Measurements from ENCODE around the gene SLC4A4.
A peak's percentile ranks its signal among the peaks of the same experiment; 100 is the strongest.

SLC4A4 gene

DNA sequence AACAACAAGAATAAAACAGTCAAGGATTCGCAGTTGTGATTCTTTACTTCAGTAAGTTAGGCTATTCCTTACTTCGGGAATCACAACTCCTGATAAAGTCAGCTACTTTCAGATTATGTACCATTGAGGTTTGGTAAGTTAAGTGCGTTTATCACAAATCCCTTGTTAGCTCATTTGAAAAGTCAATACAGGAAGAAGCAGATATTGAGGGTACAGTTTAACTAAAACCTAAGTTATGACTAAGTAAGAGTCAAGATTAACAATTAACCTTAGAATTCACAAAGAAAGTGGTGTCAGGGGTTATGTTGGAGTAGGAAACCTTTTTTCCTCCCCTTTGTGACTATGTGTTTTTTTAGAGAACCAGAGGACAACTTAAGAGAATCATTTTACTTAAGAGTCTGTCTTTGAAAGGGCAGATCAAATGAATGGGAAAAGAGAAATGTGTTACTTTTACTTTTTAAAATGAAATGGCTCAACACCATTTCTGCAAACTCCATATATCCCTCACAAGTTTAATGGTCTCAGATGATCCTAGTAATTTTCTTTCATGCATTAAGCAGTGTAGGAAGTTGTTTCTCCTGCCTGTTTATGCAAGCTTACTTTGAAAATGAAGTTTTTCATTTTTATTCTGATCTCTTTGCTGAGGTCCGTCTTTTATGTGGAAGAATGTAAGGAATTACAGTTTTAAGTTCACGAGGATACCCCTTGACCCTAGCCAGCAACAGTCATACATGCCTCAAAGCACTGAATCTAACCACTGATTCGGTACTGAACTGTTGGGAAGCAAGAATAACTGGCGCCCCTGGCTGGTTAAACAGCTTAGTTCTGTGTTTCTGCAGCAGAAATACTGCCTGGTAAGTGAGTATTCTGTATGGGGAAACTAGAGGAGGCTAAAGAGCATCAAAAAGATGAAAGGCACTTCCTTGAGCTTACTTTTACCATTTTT, 211.7 kb downstream of the SLC4A4 start:
- DNase-seq, result no peak

- no peak for DNase-seq
These were observed 214.8 kb downstream of the SLC4A4 start for GRCh38 chr4:71553605-71554004.

GRCh38 chr4:71554025-71554424, 215.2 kb downstream of the SLC4A4 start:
- DNase-seq, result no peak

- no peak for DNase-seq
These were observed 219.4 kb downstream of the SLC4A4 start for GRCh38 chr4:71558248-71558647.

DNA sequence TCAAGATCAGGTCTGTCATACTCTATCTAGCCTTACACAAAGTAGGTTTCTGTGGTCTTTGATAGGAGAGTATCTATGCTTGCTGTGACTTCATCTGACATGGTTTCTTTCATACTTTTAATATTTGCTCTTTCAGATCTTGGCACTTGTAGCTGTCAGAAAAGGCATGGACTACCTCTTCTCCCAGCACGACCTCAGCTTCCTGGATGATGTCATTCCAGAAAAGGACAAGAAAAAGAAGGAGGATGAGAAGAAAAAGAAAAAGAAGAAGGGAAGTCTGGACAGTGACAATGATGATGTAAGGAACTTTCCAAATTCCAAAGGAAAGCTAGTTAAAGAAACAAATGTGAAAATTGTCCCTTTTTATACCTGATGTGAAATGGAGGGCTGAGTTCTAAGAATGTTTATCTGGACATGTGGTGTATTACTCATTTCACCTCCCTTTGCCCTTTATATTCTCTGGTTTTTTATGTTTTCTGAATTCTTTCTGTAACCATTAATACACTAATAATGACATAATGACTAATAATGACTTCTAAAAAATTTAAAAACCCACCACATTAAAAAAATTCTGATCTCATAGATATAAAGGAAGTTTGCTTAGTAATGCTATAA, 221.2 kb downstream of the SLC4A4 start:
- no peak for DNase-seq

DNA sequence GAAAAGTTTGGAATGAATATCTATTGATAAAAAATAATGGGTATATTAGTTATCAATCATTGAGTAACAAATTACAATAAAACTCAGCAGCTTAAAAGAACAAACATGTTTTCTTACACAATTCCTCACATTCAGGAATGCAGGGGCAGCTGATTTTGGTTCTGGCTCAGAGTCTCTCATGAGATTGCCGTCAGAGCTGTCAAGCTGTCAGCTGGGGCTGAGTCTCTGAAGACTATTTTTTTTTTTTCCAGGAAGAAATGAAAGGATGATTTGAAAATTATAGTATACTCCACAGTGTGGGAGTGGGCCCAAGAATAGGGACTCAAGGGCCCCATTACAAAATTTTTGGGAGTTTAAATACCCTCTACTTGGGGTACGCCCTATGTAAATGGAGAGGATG, 226.0 kb downstream of the SLC4A4 start:
- DNase-seq, result no peak

- DNase-seq, result no peak
These were observed 228.0 kb downstream of the SLC4A4 start for GRCh38 chr4:71566856-71567255.

DNA sequence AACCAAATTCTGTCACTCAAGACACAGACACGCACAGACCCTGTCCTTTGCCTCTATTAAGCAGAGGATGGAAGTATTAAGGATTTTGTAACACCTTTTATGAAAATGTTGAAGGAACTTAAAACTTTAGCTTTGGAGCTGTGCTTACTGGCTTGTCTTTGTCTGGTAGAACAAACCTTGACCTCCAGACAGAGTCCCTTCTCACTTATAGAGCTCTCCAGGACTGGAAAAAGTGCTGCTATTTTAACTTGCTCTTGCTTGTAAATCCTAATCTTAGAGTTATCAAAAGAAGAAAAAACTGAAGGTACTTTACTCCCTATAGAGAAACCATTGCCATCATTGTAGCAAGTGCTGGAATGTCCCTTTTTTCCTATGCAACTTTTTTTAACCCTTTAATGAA, 229.3 kb downstream of the SLC4A4 start:
- no peak for DNase-seq

GRCh38 chr4:71570492-71570891, 231.7 kb downstream of the SLC4A4 start:
- DNase-seq, result no peak

DNA sequence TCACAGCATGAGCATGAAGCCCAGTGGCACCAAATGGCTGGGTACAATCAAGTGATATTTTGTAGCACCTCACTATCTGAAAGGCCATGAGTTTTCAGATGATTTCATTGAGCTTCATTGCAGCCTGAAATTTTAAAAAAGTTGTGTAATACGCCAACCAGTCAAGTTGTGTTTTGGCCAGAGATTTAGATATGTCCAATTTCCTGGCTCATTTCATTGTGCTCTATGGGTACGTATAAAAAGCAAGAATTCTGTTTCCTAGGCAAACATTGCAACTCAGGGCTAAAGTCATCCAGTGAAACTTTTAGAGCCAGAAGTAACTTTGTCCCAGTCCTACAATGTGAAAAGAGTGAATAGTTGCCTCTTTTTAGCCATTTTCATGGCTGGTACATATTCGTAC, 232.5 kb downstream of the SLC4A4 start:
- DNase-seq, result no peak

DNA sequence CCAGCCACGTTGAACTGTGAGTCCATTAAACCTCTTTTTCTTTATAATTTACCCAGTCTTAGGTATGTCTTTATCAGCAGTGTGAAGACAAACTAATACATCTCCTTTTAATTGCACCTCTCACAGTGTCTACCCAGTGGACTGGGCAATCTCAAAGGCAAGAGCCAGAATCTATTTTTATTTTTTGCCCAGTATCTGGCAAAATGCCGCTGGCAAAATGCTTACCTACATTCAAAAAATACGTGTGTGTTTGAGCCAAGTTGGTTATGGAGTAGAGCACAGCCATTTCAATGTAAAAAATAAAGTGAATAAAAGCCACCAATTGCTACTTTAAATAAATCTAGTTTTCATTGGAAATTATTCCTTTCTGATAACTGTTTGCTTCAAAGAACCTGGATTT, 245.2 kb downstream of the SLC4A4 start:
- DNase-seq, result no peak

- DNase-seq, result no peak
These were observed 245.8 kb downstream of the SLC4A4 start for GRCh38 chr4:71584585-71584984.

- no peak for DNase-seq
These were observed 247.4 kb downstream of the SLC4A4 start for GRCh38 chr4:71586087-71586763.

- DNase-seq, result no peak
These were observed 249.2 kb downstream of the SLC4A4 start for GRCh38 chr4:71587995-71588394.

- no peak for DNase-seq
These were observed 254.0 kb downstream of the SLC4A4 start for GRCh38 chr4:71592793-71593192.

GRCh38 chr4:71593311-71593710, 254.5 kb downstream of the SLC4A4 start:
- DNase-seq, result no peak

DNA sequence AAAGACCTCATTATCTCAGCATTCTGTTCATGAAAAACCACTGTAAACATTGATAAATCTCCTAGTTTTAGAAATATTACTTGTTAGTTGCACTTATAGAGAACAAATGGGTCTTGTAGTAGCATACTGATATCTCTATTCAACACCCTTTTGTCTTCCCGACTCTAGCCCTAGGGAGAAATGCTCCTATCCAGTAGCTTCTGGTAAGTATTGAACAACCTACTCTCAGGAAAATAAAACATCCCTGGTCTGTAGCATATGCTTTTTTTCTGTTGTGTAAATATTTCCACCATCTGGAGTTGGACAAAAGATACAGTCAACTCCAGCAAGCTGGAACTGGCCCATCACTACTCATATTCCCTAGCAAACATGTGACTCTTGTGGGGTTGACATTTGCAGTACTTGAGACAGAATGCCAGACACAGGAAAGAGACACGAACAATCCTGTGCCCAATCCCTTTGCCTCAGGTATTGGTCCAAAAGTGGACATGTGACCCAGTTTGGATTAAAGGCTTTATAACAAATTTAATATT, 256.8 kb downstream of the SLC4A4 start:
- peak; percentile 80 for DNase-seq

DNA sequence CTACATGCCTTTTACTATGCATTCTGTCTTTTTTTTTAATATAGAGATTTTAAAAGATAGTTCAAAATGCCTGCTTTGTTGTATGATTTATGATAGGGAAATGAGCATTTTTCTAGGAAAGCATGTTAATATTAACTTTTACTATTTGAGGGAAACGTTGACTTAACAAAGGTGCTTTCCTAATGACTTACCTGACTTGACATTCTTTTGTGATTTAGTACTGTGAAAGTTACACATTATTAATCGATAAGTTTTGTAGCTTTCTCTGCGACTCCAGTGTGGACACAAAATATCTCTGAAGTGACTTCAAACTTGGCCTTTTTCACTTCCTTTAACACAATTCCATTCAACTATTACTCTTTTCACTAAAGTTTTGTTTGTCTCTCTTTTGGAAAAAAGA, 260.8 kb downstream of the SLC4A4 start:
- no peak for DNase-seq

GRCh38 chr4:71602289-71602900, 263.6 kb downstream of the SLC4A4 start:
- no peak for DNase-seq

GRCh38 chr4:71604785-71605184, 266.0 kb downstream of the SLC4A4 start:
- no peak for DNase-seq

DNA sequence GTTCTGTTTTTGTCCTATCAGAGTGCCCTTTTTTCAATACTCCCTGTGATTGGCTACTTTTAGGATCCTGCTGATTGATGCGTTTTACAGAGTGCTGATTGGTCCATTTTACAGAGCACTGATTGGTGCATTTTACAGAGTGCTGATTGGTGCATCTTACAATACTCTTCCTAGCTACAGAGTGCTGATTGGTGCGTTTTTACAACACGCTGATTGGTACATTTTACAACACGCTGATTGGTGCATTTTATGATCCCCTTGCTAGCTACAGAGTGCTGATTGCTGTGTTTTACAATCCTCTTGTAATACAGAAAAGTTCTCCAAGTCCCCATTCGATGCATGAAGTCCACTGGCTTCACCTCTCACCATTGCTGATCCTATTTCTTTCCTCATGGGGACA, 268.3 kb downstream of the SLC4A4 start:
- no peak for DNase-seq

- no peak for DNase-seq
These were observed 269.2 kb downstream of the SLC4A4 start for GRCh38 chr4:71607780-71608677.

All from NCI-H2171 (cell line).